Measurements from ENCODE around the gene RNASEH1.
A peak's percentile ranks its signal among the peaks of the same experiment; 100 is the strongest.

The RNASEH1 gene

GRCh38 chr2:3545788-3546478 lies 12.2 kb downstream of the RNASEH1 start:
- peak in 1 of 2 experiments; percentile 15 for DNase-seq

DNA sequence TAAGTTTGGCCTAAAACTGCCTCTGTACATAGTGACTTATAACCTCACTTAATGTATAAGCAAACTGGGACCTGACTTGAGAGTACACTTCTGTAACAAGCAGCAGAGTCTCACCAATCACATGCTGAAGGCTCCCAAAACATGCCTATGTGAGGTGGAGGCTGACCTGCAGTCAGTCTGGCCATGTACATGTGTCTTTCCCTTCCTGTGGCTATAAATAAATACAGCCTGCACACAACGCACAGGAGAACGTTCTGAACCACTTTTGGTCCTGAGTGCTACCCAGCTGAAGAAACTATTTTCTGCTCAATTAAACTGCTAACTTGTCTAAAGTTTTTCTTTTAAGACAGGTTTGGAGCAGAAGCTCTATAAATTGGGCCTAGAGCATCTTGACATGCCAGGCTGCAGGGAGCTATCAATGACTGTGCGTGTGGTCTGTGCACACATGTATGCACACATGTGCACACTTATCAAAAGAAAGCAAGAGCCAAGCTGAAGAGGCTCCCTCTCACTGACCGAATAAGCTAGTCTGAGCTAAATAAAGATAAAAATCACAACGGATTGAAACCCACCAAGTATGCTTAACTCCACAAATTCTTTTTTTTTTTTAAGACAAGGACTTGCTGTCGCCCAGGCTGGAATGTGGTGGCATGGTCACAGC lies 15.0 kb downstream of the RNASEH1 start:
- no peak for DNase-seq

- DNase-seq = no peak
These were observed 16.0 kb downstream of the RNASEH1 start for GRCh38 chr2:3542107-3542506.

GRCh38 chr2:3539836-3540235 lies 18.3 kb downstream of the RNASEH1 start:
- no peak for DNase-seq

- DNase-seq = no peak
These were observed 21.2 kb downstream of the RNASEH1 start for GRCh38 chr2:3536682-3537632.

GRCh38 chr2:3535794-3536681 lies 22.1 kb downstream of the RNASEH1 start:
- DNase-seq = no peak

- DNase-seq = no peak
These were observed 22.7 kb downstream of the RNASEH1 start for GRCh38 chr2:3535467-3535793.

DNA sequence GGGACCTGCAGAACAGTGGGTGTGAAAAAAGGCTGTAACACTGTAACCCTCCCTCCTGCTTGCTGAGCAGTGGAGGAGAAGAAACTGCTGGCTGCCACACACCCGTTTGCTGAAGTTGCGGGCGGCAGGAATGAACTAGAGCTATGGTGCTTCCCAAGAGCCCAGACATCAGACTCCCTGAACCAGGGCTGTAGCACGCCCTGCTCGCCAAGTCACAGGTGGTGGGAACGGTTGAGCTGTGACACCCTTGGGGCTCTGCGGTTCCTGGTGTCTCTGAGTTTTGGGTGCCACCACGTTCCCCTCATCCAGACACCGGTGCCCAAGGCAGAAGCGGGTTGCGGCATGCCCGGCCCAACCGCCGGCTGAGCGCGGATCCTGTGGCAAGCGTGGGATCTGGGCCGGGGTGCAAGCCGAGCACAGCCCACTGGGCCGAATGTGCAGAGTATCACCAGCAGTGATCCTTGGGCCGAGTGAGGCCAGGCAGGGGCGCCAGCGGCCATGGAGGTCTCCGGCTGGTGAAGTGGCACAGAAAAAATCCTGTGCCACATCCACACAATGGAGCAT lies 23.8 kb downstream of the RNASEH1 start:
- DNase-seq = no peak

DNA sequence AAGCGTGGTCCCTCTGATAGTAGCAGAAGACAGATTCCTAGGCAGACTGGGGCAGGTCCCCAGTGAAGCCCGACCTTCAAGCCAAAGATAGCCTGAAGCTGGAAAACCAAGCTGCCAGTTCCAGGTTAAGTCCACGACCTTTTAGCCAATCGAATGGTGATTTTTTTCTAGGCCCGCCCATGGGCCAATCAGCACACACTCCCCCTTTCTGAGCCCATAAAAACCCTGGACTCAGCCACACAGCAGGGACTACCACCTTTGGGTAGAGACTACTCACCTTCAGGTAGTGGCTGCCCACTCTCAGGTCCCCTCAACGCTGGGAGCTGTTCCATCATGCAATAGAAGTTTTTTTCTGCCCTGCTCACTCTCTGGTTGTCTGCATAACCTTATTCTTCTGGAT lies 24.3 kb downstream of the RNASEH1 start:
- no peak for DNase-seq

- no peak for DNase-seq
These were observed 25.2 kb downstream of the RNASEH1 start for GRCh38 chr2:3532941-3533340.

DNA sequence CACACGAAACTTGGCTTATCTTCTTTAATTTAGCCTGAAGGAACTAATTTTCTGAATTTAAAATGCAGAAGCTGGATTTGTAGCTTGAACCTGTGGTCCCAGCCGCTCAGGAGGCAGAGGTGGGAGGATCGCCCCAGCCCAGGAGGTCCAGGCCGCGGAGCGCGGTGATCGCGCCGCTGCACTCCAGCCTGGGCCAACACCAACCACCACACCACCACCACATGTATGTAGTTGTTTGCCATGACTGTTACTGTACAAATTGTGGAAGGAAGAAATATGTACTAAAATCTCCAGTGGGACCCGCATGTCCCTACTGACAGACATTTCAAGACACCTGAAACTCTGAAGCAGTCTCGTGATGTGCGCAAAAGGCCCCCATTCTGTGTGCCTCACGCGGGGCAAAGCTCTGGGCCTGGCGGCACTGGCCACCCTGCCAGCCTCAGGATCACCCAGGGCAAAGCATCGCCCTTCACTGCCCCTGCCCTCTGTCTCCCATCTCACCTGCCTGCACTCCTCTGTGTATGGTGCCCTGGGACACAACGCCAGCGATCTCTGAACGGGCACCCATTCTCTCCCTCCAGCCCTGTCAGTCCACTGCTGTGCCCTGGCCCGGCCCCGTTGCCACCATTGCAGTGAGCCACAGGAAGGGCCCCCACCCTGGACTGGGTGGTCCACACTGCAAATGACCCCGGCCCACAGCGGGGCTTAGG lies 28.7 kb downstream of the RNASEH1 start:
- DNase-seq = no peak

GRCh38 chr2:3527886-3528785 lies 30.0 kb downstream of the RNASEH1 start:
- DNase-seq = no peak

DNA sequence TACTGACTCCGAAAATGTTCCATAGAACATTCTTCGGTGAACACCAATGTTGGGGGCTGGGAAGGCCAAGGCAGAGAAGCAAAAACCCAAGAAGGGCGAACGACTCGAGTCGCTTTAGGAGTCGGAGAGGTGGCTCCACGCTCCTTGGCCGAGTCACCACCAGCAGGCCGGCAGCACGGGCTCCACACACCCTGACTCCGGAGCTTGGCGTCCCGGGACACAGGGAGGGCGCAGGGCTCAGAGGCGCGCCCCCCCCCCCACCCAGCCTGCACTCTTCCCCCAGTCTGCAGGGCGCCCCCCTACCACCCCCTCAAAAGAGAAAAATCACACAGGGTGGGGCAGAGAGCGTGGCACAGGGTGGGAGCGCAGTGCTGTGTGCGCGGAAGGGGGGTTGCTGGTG lies 31.3 kb downstream of the RNASEH1 start:
- DNase-seq = no peak

DNA sequence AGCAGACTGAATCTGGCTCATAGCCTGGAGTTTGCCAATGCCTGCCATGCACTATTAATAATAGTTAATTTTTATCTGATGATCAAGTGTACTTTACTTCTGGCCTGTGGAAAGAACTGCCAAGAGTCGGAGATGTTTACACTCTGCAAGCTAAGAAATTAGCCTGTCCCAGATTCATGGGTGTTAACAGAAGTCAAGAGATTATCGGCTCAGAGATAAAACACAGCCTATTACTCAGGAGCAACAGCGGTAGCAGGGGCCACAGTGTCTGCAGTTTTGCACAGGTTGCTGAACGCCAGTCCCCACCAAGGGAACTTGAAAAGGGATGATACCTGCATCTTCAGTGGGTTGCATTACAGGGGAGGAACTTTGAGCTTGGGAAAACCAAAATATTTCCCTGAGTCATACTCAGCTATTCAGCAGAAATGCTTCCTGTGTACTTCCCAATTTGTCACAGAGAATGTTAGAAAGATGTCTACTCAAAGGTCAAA lies 34.5 kb downstream of the RNASEH1 start:
- DNase-seq = no peak

DNA sequence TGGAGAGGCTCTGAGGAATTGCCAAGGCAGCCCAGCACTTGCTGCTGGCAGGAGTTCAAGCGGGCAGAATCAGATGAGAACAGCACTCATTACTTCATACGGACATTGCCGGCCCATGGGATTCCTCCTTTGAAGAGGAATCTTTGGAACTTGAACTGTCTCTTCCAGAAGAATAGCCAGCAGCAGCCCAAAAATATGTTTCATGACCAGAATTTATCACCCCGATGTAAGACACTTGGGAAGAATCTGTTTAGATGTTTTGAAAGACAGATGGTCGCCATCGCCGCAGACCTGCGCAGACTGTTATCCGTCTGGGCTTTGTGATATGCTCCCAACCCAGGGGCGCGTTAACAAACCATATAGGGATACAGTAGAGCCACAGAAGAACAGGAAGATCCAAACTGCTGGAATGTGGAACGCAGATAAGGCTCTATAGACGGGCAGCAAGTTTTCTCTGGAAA lies 35.1 kb downstream of the RNASEH1 start:
- no peak for DNase-seq

DNA sequence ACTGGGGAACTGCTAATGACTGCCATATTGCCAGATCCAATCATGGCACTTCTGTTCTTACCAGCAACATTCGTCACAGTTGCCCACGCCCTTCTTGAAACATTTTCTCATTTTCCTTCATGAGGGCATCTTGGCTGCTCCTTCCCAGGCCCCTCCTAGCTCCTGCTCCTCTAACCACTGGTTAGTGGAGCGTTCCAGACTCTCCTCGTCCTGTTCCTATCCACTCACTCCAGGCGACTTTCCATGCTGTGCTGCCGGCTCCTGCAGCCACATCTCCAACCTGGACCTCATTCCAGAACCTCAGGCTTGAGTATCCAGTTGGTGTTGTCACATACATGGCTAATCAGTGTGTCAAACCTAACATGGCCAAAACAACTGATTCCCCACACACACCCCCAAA lies 37.5 kb downstream of the RNASEH1 start:
- DNase-seq = no peak

- peak; percentile 77 to 81 for DNase-seq
These were observed 38.6 kb downstream of the RNASEH1 start, which contains the start of gene ADI1 for GRCh38 chr2:3519255-3520205. TSS of gene ADI1 (minus strand) at chr2:3519531. CDS start at chr2:3519487, 44 bp downstream.

DNA sequence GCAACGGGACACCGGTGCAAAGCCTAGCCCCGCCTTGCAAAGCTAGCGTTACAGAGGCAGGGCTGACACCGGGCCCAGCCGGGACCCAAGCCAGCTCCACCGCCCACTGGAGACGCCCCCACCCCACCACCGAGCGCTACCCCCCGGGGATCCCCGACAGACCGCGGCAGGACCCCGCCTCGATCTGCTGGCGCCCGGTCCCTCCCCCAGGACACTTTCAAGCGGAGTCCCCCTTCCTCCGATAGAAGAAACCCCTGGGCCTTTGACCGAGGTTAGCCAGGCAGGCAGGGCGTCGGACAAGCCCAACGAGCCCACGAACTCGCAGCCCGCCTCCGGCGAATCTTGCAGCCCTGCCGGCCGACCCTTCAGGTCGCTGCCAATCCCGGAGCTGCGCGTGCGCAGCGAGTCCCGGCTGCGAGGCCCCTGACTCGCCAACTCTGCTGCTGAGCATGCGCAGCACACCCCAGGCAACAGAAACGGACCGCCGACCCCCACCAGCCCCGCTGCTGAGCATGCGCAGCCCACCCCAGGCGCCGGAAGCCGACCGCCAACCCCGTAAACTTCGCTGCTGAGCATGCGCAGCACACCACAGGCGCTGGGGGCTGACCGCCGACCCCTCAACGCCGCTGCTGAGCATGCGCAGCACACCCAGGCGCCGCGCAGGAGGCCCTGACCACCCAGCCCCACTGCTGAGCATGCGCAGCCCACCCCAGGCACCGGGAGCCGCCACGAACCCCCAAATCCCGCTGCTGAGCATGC lies 39.5 kb downstream of the RNASEH1 start:
- peak; percentile 97 to 99 for DNase-seq

Data from NCI-H2081 (cell line).